Epithelial cell of prostate (primary cell): ENCODE measurements around the gene SGMS1.
"Not testable (repeated sequence)": the region's sequence is repeated elsewhere in the genome, so short reads cannot be mapped to it uniquely, and the experiment has no call there.

Experiments
- DNase-seq: peaks from one replicate; pipeline ENCODE4 v3.0.0-alpha.2; 2011; ENCODE audit warnings: low read depth, low spot score
- H3K27ac ChIP-seq: fragments of 450-650 bp; 2 replicates; pipeline ENCODE4 v1.5.1; 2017; ENCODE audit warnings: mild to moderate bottlenecking

Gene SGMS1

DNA sequence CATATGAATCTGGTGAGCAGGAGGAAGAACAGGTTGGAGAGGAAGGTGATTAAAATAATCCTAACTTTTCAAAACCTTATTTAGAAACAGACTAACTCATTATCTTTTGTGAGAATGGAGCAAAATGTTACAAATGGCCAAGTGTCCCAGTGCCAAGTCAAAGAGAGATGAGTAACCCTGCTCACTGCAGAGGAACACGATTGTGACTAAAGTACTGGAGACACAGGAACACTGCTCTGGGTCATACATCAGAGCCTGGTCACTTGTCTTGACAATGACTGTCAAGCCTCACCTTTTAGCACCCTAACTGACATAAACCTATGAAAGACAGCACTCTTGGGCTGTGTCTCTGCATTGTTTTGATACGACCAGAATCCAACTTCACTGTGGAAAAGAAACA is 108.8 kb downstream of the SGMS1 start:
- DNase-seq, result no peak
- H3K27ac ChIP-seq, result no peak overlapping the region

DNA sequence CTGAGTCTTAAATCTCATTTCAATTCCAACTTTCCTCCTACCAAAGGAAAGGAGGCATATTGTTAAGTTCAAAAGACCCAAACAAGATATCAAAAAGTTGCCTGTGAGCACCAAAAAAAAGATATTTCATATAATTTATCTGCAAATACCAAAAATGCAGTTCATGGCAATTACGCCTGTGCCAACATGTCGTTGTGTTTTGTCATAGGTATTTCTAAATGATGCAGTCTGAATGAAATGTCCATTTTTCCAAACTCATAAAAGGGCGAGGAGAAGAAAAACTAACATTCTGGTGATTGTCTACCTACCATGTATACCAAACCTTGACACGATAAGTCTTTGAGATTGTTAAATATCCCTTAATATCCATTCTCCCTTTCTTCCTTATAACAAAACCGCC is 109.8 kb downstream of the SGMS1 start:
- no peak overlapping the region for H3K27ac ChIP-seq
- DNase-seq, result no peak

DNA sequence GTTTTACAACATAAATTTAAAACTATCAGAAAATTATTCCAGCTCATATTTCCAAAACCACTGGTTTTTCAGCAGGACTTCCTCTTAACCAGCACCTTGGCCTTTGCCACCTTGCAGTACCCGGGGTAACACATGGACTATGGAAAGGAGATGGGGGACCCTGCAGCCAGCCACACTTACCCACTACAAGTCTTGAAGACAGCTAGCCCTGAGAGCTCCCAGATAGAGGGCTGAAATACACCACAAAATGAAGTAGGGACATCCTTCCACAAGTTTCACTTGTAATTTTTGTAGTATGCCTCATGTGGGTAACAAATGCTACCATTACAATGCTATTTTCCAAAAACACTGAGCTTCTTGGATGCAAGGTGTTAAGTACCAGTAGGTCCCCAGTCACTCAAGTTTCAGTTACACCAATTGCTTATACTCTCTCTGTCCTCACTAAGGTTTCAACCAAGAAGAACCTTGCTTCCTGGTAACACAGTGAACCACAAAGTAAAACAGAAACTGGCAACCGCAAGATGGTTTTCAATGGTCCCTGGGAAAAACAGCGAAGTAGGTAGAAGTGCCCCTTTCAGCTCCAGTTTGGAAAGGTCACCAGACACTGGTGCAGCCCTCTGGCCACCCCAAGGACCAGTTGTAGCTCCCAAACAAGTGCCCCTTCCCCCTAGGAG is 110.9 kb downstream of the SGMS1 start:
- no peak for DNase-seq
- no peak overlapping the region for H3K27ac ChIP-seq

DNA sequence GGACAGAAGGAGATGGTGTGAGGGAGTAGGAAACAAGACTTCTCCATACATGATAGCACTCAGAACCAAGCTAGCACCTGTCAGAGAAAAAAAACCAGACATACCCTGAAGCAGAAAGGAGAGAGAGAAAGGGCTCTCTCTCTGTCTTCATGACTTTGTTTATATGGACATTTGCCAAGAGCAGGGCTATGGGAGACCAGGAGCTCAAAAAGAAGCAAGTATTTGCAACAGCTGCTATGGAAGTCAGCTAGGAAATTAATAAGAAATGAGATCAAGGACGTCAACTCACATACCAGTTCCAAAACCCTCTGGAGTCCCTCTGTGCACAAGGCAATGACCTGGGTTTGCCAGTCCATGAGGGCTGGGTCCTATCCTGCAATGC is 111.6 kb downstream of the SGMS1 start:
- DNase-seq, result no peak
- H3K27ac ChIP-seq, result no peak overlapping the region

DNA sequence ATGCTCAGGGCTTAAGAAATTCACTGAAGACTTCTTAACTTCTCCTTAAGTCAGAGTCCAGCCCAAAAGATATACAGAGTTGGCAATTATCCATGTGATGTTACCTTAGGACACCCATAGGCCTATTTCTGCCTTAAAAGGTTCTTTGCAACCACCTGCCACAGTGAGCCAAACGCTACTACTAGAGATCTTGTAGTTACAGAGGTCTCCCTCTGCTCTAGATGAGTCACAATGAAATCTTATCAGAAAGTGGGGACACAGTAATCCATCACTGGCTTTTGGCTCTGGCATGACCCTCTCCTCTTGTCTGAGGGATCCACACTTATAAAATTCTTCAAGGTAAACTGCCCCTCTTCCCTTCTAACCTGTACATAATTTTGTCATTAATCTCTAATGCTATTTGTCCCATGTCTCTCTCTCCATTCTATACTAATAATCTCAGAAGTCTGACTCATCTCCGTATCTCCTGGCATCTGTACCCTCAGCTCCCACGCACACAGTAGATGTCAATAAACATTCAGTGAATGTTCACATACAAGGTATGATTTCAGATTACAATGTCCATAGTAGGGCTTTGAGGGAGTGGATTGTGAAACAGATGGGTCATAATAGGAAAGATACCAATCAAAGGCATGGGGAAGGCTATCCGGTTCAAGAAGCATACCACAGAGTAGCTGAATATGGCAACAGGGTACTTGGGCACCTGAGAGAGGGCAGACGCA is 112.1 kb downstream of the SGMS1 start:
- DNase-seq, result no peak

DNA sequence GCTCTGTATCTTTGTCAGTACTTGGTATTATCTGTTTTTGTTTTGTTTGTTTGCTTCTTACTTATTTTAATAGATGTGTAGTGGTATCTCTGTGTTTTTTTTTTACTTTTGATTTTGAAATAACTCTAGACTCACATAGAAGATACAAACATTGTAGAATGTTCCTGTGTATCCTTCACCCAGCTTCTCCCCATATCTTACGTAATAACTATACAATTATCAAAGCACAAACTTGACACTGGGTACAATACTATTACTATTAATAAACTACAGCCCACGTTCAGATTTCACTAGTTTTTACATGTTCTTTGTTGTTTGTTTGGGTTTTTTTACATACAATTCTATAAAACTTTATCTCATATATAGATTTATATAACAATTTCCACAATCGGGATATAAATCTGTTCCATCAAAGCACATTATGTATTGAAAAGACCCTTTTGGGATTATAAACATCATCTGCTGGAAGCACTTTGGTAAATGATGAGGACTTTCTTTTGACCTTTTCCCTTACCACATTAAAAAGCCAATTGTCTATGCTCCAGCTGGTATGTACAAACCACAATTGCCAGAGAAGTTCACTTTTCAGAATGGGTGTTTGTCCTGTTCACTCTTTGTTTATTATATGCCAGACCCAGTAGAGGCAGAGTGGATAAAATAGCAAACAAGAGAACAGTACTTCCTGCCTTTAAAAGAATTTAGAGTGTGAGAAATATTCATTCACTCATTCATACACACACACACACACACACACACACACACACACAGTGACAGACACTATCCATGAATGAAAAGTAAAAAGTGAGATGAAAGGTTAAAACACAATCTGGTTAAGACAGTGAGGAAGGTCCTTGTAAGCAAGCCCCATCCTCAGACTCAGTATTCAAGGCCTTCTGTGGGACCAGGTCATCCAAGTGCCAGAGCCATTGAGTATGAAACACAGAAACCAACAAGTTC is 113.0 kb downstream of the SGMS1 start:
- H3K27ac ChIP-seq, result no peak overlapping the region
- no peak for DNase-seq

More for the DNA sequence above, 112.1 kb downstream of the SGMS1 start:
- H3K27ac ChIP-seq, result no peak overlapping the region

DNA sequence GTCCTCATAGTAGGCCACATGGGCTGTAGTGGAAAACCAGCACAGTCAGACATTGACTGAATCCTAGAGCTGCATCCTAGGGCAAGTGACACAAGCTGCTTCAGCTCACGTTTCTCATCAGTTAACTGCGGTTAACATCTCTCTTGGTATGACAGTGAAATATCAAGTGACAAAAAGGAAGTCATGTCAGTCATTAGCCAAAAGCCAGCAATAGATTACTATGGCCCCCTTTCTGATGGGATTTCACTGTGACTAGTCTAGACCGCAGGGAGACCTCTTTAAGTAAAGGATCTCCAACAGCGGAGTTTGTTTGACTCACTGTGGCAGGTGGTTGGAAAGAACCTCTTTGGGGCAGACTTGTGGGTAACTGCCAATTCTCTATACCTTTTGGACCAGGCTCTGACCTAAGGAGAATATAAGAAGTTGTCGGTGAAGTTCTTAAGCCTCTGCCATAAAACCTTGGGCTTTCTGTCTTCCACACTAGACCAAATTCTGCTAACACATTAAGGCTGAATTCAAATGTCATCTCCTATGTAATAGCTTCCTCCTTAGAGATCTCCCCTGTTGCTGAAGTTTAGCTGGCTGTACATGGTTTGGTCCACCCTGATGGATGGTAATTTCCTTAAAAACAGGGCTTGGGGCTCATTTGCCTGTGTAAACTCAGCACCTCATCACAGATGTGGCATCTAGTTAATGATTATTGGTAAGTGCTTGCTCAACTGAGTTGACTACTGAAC is 115.3 kb downstream of the SGMS1 start:
- no peak overlapping the region for H3K27ac ChIP-seq
- no peak for DNase-seq

DNA sequence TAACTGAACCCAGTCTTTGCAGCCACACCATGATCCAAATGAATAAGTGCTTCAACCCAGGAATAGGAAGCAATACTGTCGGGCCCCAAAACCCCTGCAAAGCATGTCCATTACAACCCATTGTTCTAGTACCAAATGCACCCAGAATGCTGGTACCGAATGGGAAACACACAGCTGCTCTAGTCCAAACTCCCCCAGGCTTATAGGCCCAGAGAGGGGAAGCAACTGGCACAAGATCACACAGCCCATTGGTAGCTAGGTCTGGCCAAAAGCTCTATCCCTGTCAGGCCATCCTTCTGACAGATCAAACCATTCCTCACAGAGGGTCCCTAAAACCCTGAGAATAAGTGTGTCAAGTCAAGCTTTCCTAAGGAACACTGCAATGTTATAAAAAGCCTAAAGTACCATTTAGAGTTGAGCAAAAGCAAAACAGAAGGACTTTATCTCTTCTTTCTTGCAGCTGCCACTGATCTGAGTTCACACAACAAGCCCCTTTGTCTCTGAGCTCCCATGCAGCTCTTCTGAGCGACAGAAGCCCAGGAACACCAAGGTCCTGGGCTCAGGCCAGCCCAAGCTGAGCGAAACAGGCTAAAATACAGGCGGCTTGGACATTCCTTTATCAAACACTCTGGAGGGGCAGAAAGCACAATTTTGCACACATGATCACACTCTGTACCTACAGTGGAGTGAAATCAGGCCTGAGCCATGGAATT is 116.7 kb downstream of the SGMS1 start:
- no peak for DNase-seq
- H3K27ac ChIP-seq, result no peak overlapping the region

DNA sequence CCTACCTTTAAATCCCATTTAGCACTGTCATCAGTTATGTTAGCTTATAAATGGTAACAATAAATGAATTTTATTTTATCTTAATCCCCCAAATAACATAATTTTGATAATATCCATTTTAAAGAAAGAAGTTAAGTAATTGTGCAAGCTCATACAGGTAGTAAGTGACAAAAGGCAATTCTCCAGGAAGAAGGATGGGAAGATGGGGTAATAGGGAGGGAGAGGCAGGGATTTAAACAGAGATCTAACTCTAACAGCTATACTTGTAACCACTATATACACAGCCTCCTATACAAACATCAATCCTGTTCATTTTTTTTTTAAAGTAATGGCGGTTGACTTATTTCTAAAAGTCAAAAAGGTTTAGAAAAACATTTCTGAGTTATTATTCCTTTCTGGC is 119.4 kb downstream of the SGMS1 start:
- no peak for DNase-seq
- H3K27ac ChIP-seq, result peak overlapping the region; percentile 57

DNA sequence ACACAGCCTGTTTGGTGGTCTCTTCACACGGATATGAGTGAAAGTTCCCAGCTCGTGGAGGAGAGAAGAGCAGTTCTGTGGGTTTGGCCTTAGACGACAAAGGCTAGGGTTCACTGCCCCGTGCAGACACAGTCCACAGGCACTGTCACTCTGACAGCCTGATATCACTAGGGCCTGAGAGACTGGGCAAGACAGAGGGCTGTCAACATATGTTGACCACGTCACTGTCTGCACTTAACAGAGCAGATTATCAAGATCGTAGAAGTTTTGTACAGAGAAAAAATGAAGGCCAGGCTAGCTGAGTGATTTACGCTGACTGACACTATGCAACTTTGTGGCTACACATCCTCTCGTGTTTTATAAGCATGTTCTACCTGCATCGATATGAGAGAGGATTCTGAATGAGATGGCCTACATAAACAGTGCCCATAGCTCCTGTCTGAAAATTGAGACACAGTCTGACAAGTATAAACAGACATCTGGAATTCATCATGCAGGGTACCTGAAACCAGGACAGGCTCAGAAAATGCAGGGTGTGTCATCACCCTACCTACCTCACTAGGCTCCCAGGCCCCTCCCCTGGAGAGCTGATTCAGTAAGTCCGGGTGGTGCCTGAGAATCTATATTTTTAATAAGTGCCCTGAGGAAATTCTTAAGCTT is 120.0 kb downstream of the SGMS1 start:
- DNase-seq, result peak; percentile 96
- peak overlapping the region; percentile 57 for H3K27ac ChIP-seq

DNA sequence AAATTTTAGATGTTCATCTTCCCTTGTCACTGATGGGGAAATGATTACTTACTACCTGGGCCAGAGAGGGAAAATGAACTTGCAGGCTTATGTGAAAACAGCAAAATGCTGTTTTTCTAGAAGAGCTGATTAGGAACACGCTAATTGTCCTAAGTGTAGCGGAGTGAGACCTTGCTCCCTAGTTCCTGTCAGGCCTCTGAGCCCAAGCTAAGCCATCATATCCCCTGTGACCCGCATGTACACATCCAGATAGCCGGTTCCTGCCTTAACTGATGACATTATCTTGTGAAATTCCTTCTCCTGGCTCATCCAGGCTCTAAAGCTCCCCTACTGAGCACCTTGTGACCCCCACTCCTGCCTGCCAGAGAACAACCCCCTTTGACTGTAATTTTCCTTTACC is 120.6 kb downstream of the SGMS1 start:
- DNase-seq, result not testable (repeated sequence)
- peak overlapping the region; percentile 57 for H3K27ac ChIP-seq

DNA sequence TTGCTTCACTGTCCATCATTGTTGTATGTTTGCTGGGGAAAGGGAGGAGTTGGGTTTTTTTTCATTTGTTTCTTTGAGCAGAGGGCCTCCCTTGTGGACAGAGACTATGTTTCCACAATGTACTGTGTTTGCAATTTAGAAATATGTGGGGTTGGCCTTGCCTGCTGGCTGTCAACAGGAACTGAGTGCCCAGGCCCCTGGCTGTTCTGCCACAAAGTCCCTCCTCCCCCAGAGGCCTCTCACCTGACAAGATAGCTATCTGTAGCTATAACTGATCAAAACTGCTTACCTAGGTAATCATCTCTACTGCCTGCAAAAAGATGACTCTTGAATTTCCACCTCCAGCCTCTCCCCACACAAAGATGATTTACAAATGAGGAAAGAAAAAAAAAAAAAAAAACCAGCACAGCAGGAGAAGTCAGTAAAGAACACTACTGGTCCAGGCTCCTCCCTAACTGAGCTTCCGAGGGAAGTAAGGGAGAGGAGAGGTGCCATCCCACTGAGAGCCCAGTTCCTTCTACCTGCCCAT is 121.8 kb downstream of the SGMS1 start:
- H3K27ac ChIP-seq, result peak overlapping the region; percentile 11
- DNase-seq, result no peak

DNA sequence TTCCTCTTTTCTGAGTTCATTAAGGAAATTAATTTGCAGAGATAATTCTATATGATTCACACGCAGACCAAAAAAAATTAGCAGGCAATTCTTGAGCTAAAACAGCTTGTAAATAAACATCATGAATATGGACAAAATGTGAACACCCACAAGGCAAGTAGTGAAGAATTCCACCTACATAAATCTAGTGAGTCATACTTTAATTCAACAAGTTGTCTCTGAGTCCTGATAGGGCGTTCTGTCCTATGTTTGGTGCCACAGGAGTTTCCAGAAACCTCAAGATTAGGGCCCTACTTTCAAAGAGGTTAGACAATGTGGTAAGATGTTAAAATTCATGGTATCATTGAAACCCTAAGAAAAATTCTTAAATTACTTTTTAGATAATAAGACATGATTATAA is 122.3 kb downstream of the SGMS1 start:
- DNase-seq, result no peak
- H3K27ac ChIP-seq, result peak overlapping the region; percentile 11

DNA sequence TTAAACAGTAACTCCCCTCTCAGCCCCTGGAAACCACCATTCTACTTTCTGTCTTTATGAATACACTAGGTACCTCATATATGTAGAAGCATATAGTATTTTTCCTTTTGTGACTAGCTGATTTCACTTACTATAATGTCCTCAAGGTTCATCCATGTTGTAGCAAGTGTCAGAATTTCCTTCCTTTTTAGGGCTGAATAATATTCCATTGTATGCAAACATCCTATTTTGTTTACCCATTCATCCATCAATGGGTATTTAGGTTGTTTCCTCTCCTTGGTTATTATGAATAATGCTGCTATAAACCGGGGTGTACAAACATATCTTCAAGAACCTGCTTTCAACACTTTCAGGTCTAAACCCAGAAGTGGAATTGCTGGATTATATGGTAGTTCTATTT is 125.3 kb downstream of the SGMS1 start:
- H3K27ac ChIP-seq, result no peak overlapping the region

DNA sequence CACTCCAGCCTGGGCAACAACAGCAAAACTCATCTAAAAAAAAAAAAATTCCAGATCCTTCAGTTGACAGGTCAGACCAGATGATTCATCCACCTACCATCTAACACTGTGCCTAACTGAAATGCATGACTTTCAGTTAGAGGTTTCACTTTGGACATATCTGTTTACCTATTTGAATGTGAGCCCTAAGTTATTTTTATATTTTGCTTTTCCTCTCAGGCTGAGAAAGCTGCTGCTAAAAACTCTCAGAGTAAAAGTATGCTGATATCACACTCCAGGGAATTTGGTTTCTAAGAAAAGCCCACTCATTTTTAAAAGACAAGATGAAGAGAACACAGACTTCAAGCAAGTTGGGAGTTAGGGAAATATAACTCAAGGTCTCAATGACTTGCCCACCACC is 126.0 kb downstream of the SGMS1 start:
- H3K27ac ChIP-seq, result no peak overlapping the region

More for the DNA sequence above, 125.3 kb downstream of the SGMS1 start:
- DNase-seq, result no peak

DNA sequence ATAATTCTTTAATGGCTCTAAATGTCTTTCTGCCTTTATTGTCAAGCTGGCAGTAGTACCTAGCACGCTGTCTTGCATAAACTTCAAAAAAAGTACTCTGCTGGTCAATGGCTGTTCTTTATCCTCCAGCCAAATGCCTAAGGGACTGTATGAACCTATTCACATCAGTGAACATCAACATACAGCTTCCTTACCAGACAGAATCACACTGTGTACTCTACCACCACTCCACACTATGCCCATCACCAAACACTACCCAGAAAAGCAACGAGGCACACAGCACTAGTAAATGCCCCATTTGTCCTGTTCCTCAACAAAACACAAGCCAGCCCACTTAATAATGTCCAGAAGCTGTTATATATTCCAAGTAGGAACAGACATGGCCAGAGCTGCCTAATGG is 127.5 kb downstream of the SGMS1 start:
- no peak for DNase-seq
- H3K27ac ChIP-seq, result no peak overlapping the region

More for the DNA sequence above, 126.0 kb downstream of the SGMS1 start:
- DNase-seq, result peak; percentile 73

DNA sequence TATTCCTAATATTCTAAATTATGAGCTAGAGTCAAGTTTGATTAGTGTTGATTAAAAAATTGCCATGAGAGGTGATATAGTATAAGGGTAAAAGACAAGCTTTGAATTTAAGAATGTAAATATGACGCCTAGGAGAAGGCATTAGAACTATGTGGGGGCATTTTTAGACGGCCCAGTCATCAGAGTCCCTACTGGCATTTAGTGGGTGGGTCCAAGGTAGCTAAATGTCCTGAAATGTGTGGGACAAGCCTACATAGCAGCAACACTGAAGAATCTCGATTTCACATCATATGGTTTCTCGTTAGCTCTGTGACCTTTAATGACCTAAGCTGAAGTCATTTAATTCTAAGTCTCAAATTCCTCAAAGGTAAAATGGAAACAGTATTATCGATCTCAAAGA is 133.5 kb downstream of the SGMS1 start:
- no peak overlapping the region for H3K27ac ChIP-seq
- DNase-seq, result no peak

DNA sequence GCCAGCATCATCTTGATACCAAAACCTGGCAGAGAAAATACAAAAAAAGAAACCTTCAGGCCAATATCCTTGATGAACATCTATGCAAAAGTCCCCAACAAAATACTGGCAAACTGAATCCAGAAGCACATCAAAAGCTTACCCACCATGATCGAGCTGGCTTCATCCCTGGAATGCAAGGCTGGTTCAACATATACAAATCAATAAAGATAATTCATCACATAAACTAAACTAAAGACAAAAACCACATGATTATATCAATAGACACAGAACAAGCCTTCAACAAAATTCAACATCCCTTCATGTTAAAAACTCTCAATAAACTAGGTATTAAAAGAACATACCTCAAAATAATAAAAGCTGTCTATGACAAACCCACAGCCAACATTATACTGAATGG is 139.2 kb downstream of the SGMS1 start:
- not testable (repeated sequence) for DNase-seq

More for the DNA sequence above, 139.2 kb downstream of the SGMS1 start:
- not testable (repeated sequence) for H3K27ac ChIP-seq
